NCI-H2081 (cell line): ENCODE measurements around the gene ADAM30.

Experiments
- DNase-seq, 2 experiments: peaks; one replicate each; lab custom pipeline; 2025; lab: John Stamatoyannopoulos, UW

ADAM30 gene

GRCh38 chr1:119896303-119896702 lies at the start of gene ADAM30:
Gene ADAM30, minus strand, starts transcription at chr1:119896515. Its CDS starts 179 bp downstream, at chr1:119896336.
- DNase-seq, result no peak

GRCh38 chr1:119943216-119943615 lies 46.9 kb upstream of the ADAM30 start:
- no peak for DNase-seq

GRCh38 chr1:119941392-119941791 lies 45.1 kb upstream of the ADAM30 start:
- no peak for DNase-seq

GRCh38 chr1:119940697-119941096 lies 44.4 kb upstream of the ADAM30 start:
- DNase-seq, result no peak

- no peak for DNase-seq
These were observed 40.9 kb upstream of the ADAM30 start for GRCh38 chr1:119937198-119937597.

GRCh38 chr1:119935915-119936314 lies 39.6 kb upstream of the ADAM30 start:
- DNase-seq, result no peak

GRCh38 chr1:119935373-119935772 lies 39.1 kb upstream of the ADAM30 start:
- no peak for DNase-seq

GRCh38 chr1:119933397-119933796 lies 37.1 kb upstream of the ADAM30 start:
- no peak for DNase-seq

GRCh38 chr1:119929643-119930315 lies 33.5 kb upstream of the ADAM30 start:
- peak; percentile 0 to 25 for DNase-seq

GRCh38 chr1:119926553-119926952 lies 30.2 kb upstream of the ADAM30 start:
- DNase-seq, result no peak

- no peak for DNase-seq
These were observed 28.9 kb upstream of the ADAM30 start for GRCh38 chr1:119924948-119925898.

- DNase-seq, result no peak
These were observed 24.0 kb upstream of the ADAM30 start for GRCh38 chr1:119920104-119920968.

GRCh38 chr1:119919241-119919640 lies 22.9 kb upstream of the ADAM30 start:
- no peak for DNase-seq

GRCh38 chr1:119918301-119918700 lies 22.0 kb upstream of the ADAM30 start:
- no peak for DNase-seq

GRCh38 chr1:119917304-119918055 lies 21.2 kb upstream of the ADAM30 start:
- DNase-seq, result no peak

- DNase-seq, result no peak
These were observed 19.2 kb upstream of the ADAM30 start for GRCh38 chr1:119915517-119915916.

- no peak for DNase-seq
These were observed 17.8 kb upstream of the ADAM30 start for GRCh38 chr1:119914071-119914470.

- no peak for DNase-seq
These were observed 16.6 kb upstream of the ADAM30 start for GRCh38 chr1:119912963-119913362.

GRCh38 chr1:119911775-119912174 lies 15.5 kb upstream of the ADAM30 start:
- no peak for DNase-seq

GRCh38 chr1:119910618-119911017 lies 14.3 kb upstream of the ADAM30 start:
- no peak for DNase-seq

- no peak for DNase-seq
These were observed 13.7 kb upstream of the ADAM30 start for GRCh38 chr1:119909890-119910596.
